Fibroblast of lung (primary cell): Measurements from ENCODE around the gene KCNMA1. TPM values are rescaled to one million over a fixed set of nuclear protein-coding genes. Genes with fewer than 3 reads are reported as not detected.

ENCODE experiments used
- DNase-seq, 2 donors: peaks; one replicate each; pipeline versions ENCODE4 v3.0.0 to v3.0.0-alpha.2; 2010; ENCODE audit warnings: low read depth in 2 of 2
- H2AFZ ChIP-seq: 2 replicates; pipeline ENCODE4 v1.5.1; 2012; ENCODE audit warnings: low read length, control low read depth, inconsistent platforms
- H3K27ac ChIP-seq: 2 replicates; pipeline ENCODE4 v1.5.1; 2011; ENCODE audit warnings: low read length, control low read depth; ENCODE audit not compliant: insufficient read depth
- H3K27me3 ChIP-seq: 2 replicates; pipeline ENCODE4 v1.5.1; 2011; ENCODE audit warnings: mild to moderate bottlenecking, low read length; ENCODE audit not compliant: control insufficient read depth, insufficient read depth
- H3K36me3 ChIP-seq: 2 replicates; pipeline ENCODE4 v1.5.1; 2011; ENCODE audit warnings: low read length; ENCODE audit not compliant: control insufficient read depth, insufficient read depth
- H3K4me1 ChIP-seq: 2 replicates; pipeline ENCODE4 v1.5.1; 2011; ENCODE audit warnings: low read length; ENCODE audit not compliant: control insufficient read depth, insufficient read depth; ENCODE audit errors: extremely low read depth
- H3K4me2 ChIP-seq: 2 replicates; pipeline ENCODE4 v1.5.1; 2011; ENCODE audit warnings: low read length, control low read depth; ENCODE audit not compliant: insufficient read depth; ENCODE audit errors: extremely low read depth
- H3K4me3 ChIP-seq, 4 experiments: fragments of 200-600 bp in 1 of 4; sonication (generic) in 1 of 4; replicated peaks in 1 of 4; 2 replicates each; pipeline ENCODE4 v1.5.1; 2011 to 2016; ENCODE audit warnings: low read length in 4 of 4, low read depth in 3 of 4, mild to moderate bottlenecking in 3 of 4, control low read depth in 2 of 4, inconsistent platforms in 1 of 4, mixed read lengths in 1 of 4; ENCODE audit not compliant: insufficient read depth in 1 of 4; ENCODE audit errors: control extremely low read depth in 1 of 4
- H3K79me2 ChIP-seq: 2 replicates; pipeline ENCODE4 v1.5.1; 2012; ENCODE audit warnings: mild to moderate bottlenecking, low read length, inconsistent platforms; ENCODE audit not compliant: control insufficient read depth, insufficient read depth
- H3K9ac ChIP-seq: 2 replicates; pipeline ENCODE4 v1.5.1; 2011; ENCODE audit warnings: mild to moderate bottlenecking, low read length, control low read depth; ENCODE audit not compliant: insufficient read depth
- H3K9me3 ChIP-seq: 2 replicates; pipeline ENCODE4 v1.5.1; 2012; ENCODE audit warnings: low read depth, low read length; ENCODE audit not compliant: control insufficient read depth, insufficient read depth
- H4K20me1 ChIP-seq: 2 replicates; pipeline ENCODE4 v1.5.1; 2011; ENCODE audit warnings: low read length; ENCODE audit not compliant: control insufficient read depth, insufficient read depth; ENCODE audit errors: extremely low read depth
- EZH2 ChIP-seq: IDR thresholded peaks from 2 replicates; pipeline ENCODE4 v1.5.1; 2012; ENCODE audit warnings: low read length, control low read depth, mild to moderate bottlenecking; ENCODE audit errors: missing control alignments
- polyA plus RNA-seq, 2 donors: library from polyadenylated mRNA; depleted of rRNA in 1 of 2; stranded (reverse) in 1 of 2; unstranded in 1 of 2; fragments of >200 nt; gene quantifications; 2 replicates each; pipeline ENCODE4 v1.2.1, GENCODE V29; 2011 to 2012; ENCODE audit warnings: missing spikeins in 1 of 2
- total RNA-seq: library from RNA; depleted of rRNA; stranded (reverse); fragments of >200 nt; gene quantifications from 2 replicates; pipeline ENCODE4 v1.2.1, GENCODE V29; 2014
- TF ChIP-seq, protein P1 (sequence below), 2 donors: IDR thresholded peaks in 1 of 2; conservative IDR thresholded peaks in 1 of 2; 1 replicate in 1 of 2; 2 replicates in 1 of 2; pipeline ENCODE4 v1.5.1; 2011 to 2012; ENCODE audit warnings: low read length in 2 of 2, control low read depth in 1 of 2, inconsistent platforms in 1 of 2, low read depth in 1 of 2, mild to moderate bottlenecking in 1 of 2

KCNMA1 gene
- total and polyA plus RNA-seq, 2 donors (not counting 1 experiment from before 2014, with no cell fraction given), result 31.0 to 138 TPM

DNA sequence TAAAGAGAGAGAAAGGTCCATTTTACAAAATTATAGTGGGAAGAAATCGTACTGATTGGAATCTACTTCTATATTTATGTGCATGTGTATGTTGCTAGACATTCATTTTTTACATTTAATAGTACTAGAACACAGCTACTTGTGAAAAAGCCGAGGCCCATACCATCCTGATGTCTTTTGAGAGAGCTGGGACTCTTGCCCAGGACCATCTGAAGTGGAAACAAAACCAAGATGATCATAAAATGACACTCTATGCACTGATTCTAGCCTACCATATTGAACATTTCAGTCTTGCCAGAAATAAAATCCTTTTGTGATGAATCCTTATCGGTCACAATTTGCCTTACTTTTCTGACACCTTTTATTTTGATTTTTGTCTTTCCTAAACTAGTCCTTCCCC lies 640.0 kb downstream of the KCNMA1 start:
- no peaks in the 10 kb centered on the region for H4K20me1 ChIP-seq
- no peak for TF ChIP-seq EZH2
- TF ChIP-seq, protein P1, sequence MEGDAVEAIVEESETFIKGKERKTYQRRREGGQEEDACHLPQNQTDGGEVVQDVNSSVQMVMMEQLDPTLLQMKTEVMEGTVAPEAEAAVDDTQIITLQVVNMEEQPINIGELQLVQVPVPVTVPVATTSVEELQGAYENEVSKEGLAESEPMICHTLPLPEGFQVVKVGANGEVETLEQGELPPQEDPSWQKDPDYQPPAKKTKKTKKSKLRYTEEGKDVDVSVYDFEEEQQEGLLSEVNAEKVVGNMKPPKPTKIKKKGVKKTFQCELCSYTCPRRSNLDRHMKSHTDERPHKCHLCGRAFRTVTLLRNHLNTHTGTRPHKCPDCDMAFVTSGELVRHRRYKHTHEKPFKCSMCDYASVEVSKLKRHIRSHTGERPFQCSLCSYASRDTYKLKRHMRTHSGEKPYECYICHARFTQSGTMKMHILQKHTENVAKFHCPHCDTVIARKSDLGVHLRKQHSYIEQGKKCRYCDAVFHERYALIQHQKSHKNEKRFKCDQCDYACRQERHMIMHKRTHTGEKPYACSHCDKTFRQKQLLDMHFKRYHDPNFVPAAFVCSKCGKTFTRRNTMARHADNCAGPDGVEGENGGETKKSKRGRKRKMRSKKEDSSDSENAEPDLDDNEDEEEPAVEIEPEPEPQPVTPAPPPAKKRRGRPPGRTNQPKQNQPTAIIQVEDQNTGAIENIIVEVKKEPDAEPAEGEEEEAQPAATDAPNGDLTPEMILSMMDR (conservative IDR thresholded peaks at IDR 0.05 in 1 of 2, IDR thresholded peaks at IDR 0.05 in 1 of 2; ENCODE audit: low read depth in 1 of 2, low read length in 2 of 2), result no peak
- no peaks in the 10 kb centered on the region for H3K36me3 ChIP-seq
- H3K4me2 ChIP-seq, result no peak overlapping the region
- H3K27me3 ChIP-seq, result no peaks in the 10 kb centered on the region
- no peak overlapping the region for H2AFZ ChIP-seq
- no peaks in the 10 kb centered on the region for H3K79me2 ChIP-seq
- H3K27ac ChIP-seq, result no peak overlapping the region
- H3K9ac ChIP-seq, result no peak overlapping the region
- no peak for DNase-seq
- H3K9me3 ChIP-seq, result no peaks in the 10 kb centered on the region
- no peaks in the 10 kb centered on the region for H3K4me1 ChIP-seq
- H3K4me3 ChIP-seq, result no peak overlapping the region

DNA sequence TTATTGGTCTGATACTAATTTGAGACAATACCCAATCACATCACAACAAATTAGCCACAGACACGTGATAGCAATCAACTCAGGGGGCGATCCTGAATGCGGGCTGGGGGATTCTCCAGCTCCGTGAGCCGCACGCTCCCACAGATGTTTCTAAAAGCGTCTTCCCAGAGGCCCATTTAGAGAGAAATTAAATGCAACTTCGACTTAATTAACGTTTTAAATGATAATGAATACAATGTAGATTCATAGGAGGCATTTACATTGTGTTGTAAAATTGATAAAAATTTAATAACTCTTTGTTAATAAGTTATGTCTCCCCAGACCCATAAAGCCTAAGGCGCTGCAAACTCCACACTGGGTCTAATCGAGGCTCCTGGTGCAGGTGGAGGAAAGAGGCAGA lies 642.6 kb downstream of the KCNMA1 start:
- no peak for DNase-seq
- no peaks in the 10 kb centered on the region for H3K27me3 ChIP-seq
- peaks cover 2% of the 10 kb centered on the region for H3K4me1 ChIP-seq
- H2AFZ ChIP-seq, result no peak overlapping the region
- no peaks in the 10 kb centered on the region for H3K9me3 ChIP-seq
- no peaks in the 10 kb centered on the region for H3K79me2 ChIP-seq
- no peaks in the 10 kb centered on the region for H4K20me1 ChIP-seq
- no peak overlapping the region for H3K9ac ChIP-seq
- TF ChIP-seq EZH2, result no peak
- TF ChIP-seq, protein P1 (conservative IDR thresholded peaks at IDR 0.05 in 1 of 2, IDR thresholded peaks at IDR 0.05 in 1 of 2; ENCODE audit: low read depth in 1 of 2, low read length in 2 of 2), result no peak
- no peak overlapping the region for H3K27ac ChIP-seq
- no peaks in the 10 kb centered on the region for H3K36me3 ChIP-seq
- no peak overlapping the region for H3K4me2 ChIP-seq
- no peak overlapping the region for H3K4me3 ChIP-seq

DNA sequence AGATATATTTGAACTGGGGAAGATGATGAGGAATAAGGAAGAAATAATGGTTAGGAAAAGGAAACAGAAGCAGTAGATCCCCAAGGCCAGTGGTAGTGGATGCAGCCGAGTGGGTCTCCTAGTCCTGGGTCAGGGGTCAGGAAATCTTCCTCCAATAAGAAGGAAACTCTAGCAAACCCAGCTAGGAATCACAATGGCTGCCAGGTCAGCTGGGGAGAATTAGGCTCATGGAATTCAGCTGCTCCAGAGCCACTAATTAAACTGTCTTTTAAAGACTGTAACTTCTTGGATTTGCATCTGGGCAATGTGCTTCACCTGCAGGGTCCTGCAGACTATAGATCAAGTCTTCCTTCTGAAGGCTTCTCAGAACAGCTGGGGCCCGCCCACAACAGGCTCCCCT lies 644.4 kb downstream of the KCNMA1 start:
- DNase-seq, result no peak
- no peaks in the 10 kb centered on the region for H3K36me3 ChIP-seq
- no peak overlapping the region for H2AFZ ChIP-seq
- H3K79me2 ChIP-seq, result no peaks in the 10 kb centered on the region
- H3K4me2 ChIP-seq, result no peak overlapping the region
- no peak overlapping the region for H3K9ac ChIP-seq
- no peak overlapping the region for H3K4me3 ChIP-seq
- no peaks in the 10 kb centered on the region for H4K20me1 ChIP-seq
- H3K4me1 ChIP-seq, result peaks cover 2% of the 10 kb centered on the region
- H3K9me3 ChIP-seq, result no peaks in the 10 kb centered on the region
- TF ChIP-seq, protein P1 (conservative IDR thresholded peaks at IDR 0.05 in 1 of 2, IDR thresholded peaks at IDR 0.05 in 1 of 2; ENCODE audit: low read depth in 1 of 2, low read length in 2 of 2), result no peak
- TF ChIP-seq EZH2, result no peak
- H3K27me3 ChIP-seq, result no peaks in the 10 kb centered on the region
- H3K27ac ChIP-seq, result no peak overlapping the region
